ENCODE measurements around the gene CFAP97D1. TPM values are rescaled to one million over a fixed set of nuclear protein-coding genes. Genes with fewer than 3 reads are reported as not detected.

CFAP97D1 gene
- total RNA-seq, 1 donor from 2014 or later, result not detected

- peaks cover 37% of the 10 kb centered on the region for H3K4me1 ChIP-seq
- no peak overlapping the region for H3K27ac ChIP-seq
- TF ChIP-seq CTCF (IDR thresholded peaks at IDR 0.05), result no peak
- H3K9me3 ChIP-seq, result no peaks in the 10 kb centered on the region
- intact Hi-C loops (cut with DNase I), result loop anchor here (10.0 kb wide), 2 partner anchors 72 to 192 kb away; no protein-coding TSS in a partner anchor
- ATAC-seq (no peak), DNase-seq (no peak)
- peaks cover 43% of the 10 kb centered on the region for H3K36me3 ChIP-seq
- no peaks in the 10 kb centered on the region for H3K27me3 ChIP-seq (ENCODE audit: low read depth)
- no peak overlapping the region for H3K4me3 ChIP-seq
Measured at GRCh38 chr17:43767053-43767712, 13.1 kb upstream of the CFAP97D1 start.

GRCh38 chr17:43767713-43768059 lies 12.5 kb upstream of the CFAP97D1 start:
- H3K27me3 ChIP-seq (ENCODE audit: low read depth), result no peaks in the 10 kb centered on the region
- DNase-seq (no peak), ATAC-seq (no peak)
- peaks cover 42% of the 10 kb centered on the region for H3K4me1 ChIP-seq
- H3K27ac ChIP-seq, result peak overlapping the region; percentile 51
- H3K36me3 ChIP-seq, result peaks cover 48% of the 10 kb centered on the region
- TF ChIP-seq CTCF (IDR thresholded peaks at IDR 0.05), result no peak
- intact Hi-C loops (cut with DNase I), result loop anchor here (10.0 kb wide), 2 partner anchors 73 to 193 kb away; no protein-coding TSS in a partner anchor
- no peak overlapping the region for H3K4me3 ChIP-seq
- H3K9me3 ChIP-seq, result no peaks in the 10 kb centered on the region

- intact Hi-C loops (cut with DNase I), result loop anchor here (10.0 kb wide), 2 partner anchors 74 to 194 kb away; no protein-coding TSS in a partner anchor
- peak; percentile 55 to 81 for ATAC-seq
- H3K4me1 ChIP-seq, result peaks cover 49% of the 10 kb centered on the region
Measured at GRCh38 chr17:43768382-43768781, 11.9 kb upstream of the CFAP97D1 start.

DNA sequence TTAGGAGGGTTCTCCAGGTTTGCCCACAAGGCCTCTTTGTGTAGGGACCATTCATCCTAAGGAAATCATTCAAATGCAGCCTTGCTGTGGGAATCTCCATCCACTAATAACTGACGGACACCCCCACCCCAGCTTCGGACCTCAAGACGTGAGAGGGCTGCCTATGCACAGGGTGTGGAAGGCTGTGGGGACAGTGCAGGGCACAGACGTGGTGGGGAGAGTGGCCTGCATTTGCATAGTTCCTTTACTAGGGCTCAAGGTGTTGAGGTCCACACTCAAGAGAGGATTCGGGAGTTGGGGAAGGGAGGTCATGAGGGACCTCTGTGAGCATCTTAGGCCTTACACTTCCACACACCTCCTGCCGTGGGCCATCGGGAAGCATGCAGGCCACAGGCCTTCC lies 11.3 kb upstream of the CFAP97D1 start:
- Histone ChIP-seq H3K27me3 (ENCODE audit: low read depth) (no peaks in the 10 kb centered on the region), H3K4me3 (no peak overlapping the region), H3K36me3 (peaks cover 60% of the 10 kb centered on the region), H3K4me1 (peaks cover 48% of the 10 kb centered on the region), H3K27ac (peak overlapping the region; percentile 51), H3K9me3 (no peaks in the 10 kb centered on the region)
- no peak for TF ChIP-seq CTCF (IDR thresholded peaks at IDR 0.05)
- no peak for ATAC-seq
- intact Hi-C loops (cut with DNase I), result loop anchor here (10.0 kb wide), 2 partner anchors 74 to 194 kb away; no protein-coding TSS in a partner anchor
- DNase-seq, result no peak

More at GRCh38 chr17:43768382-43768781, 11.9 kb upstream of the CFAP97D1 start:
- peak; percentile 81 for DNase-seq
- Histone ChIP-seq H3K27me3 (ENCODE audit: low read depth) (no peaks in the 10 kb centered on the region), H3K9me3 (no peaks in the 10 kb centered on the region), H3K4me3 (no peak overlapping the region), H3K36me3 (peaks cover 55% of the 10 kb centered on the region), H3K27ac (peak overlapping the region; percentile 51)
- TF ChIP-seq CTCF (IDR thresholded peaks at IDR 0.05), result no peak

DNA sequence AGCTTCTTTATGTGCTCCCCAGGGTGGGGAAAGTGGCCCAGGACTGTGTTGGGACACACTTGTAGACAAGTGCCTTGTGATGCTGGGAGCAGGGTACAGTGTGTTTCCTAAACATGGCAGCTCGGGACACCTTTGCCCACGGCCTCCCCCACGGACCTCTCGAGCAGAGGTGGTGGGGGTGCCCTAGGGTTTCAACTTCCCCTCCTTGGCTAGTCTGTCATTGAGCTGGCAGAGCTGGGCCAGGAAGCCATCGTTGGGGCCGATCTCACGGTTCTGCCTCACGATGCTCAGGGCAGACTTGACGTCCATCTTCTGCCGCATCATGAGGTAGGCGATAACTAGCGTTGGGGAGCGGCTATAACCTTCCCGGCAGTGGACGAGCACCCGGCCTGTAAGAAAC lies 10.8 kb upstream of the CFAP97D1 start:
- Histone ChIP-seq H3K27ac (peak overlapping the region; percentile 51), H3K4me1 (peaks cover 43% of the 10 kb centered on the region), H3K9me3 (no peaks in the 10 kb centered on the region), H3K4me3 (no peak overlapping the region), H3K27me3 (ENCODE audit: low read depth) (no peaks in the 10 kb centered on the region), H3K36me3 (peaks cover 65% of the 10 kb centered on the region)
- DNase-seq, result no peak
- ATAC-seq, result no peak
- intact Hi-C loops (cut with DNase I), result loop anchor here (10.0 kb wide), 2 partner anchors 75 to 195 kb away; no protein-coding TSS in a partner anchor
- no peak for TF ChIP-seq CTCF (IDR thresholded peaks at IDR 0.05)
